GM12892 (cell line): ENCODE data around the gene KANSL2.
"Not testable (repeated sequence)": the region's sequence is repeated elsewhere in the genome, so short reads cannot be mapped to it uniquely, and the experiment has no call there.

ENCODE experiments used
- DNase-seq: peaks from one replicate; pipeline ENCODE4 v3.0.0; 2011; ENCODE audit not compliant: insufficient read length
- FAIRE-seq: peaks from 2 replicates; lab custom pipeline; 2011; peaks lifted over from hg19 to GRCh38; lab: Jason Lieb, UNC
- POLR2A ChIP-seq: IDR thresholded peaks from 2 replicates; pipeline ENCODE4 v1.6.1; 2011; ENCODE audit warnings: low read depth, low read length, control low read depth
- POLR2AphosphoS5 ChIP-seq: IDR thresholded peaks from 2 replicates; pipeline ENCODE4 v1.6.1; 2011; ENCODE audit warnings: low read depth, low read length, control low read depth
- TAF1 ChIP-seq: IDR thresholded peaks from 2 replicates; pipeline ENCODE4 v1.6.1; 2011; ENCODE audit warnings: low read depth, mild to moderate bottlenecking, control low read depth, low read length, borderline replicate concordance

KANSL2 gene

DNA sequence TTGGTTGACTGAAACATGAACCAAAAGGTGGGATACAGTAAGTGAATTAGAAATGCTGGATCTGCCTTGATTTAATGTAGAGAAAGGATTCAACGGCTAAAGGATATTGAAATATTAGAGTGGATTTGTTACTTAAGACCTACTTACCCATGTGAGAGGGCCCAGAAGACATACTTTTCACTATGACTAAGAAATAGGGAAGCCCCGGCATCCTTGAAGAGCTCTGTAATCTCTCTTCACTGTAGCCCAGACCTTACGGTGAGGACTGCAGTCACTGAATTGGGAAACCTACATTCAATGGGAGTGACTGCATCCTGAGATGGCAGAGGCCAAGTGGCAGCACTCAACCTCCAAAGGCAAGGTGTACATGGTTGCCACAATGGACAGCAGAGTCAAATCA, 52.5 kb downstream of the KANSL2 start:
- FAIRE-seq (no peak), DNase-seq (no peak)
- TF ChIP-seq POLR2AphosphoS5: no peak
- no peak for TF ChIP-seq POLR2A
- no peak for TF ChIP-seq TAF1

DNA sequence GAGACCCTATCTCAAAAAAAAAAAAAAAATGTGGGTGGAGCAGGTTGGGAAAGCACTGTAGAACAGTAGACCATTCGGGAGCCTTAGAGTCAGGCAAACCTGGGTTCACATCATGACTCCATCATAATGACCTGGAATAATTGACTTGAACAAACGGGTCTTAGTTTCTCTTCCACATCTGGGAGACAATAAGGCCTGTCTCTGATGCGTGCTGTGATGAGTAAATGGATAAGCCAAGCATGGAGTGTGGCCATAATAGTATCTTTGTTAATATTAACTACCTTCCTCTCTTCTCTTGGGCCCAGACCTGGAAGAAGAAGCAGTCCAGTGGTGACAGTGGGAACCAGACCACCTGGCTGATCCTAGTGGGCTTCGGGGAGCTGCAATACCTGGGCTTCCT, 54.5 kb downstream of the KANSL2 start:
- DNase-seq: no peak
- FAIRE-seq: no peak
- TF ChIP-seq POLR2AphosphoS5: no peak
- no peak for TF ChIP-seq TAF1
- TF ChIP-seq POLR2A: no peak

DNA sequence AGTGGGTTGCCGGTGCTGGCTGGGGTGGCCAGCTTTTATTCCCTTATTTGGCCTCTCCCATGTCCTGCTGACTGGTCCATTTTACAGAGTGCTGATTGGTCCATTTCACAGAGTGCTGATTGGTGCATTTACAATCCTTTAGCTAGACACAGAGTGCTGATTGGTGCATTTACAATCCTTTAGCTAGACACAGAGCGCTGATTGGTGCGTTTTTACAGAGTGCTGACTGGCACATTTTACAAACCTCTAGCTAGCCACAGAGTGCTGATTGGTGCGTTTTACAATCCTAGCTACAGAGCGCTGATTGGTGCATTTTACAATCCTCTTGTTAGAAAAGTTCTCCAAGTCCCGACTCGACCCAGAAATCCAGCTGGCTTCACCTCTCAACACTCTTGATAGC, 59.0 kb downstream of the KANSL2 start:
- not testable (repeated sequence) for FAIRE-seq, DNase-seq

DNA sequence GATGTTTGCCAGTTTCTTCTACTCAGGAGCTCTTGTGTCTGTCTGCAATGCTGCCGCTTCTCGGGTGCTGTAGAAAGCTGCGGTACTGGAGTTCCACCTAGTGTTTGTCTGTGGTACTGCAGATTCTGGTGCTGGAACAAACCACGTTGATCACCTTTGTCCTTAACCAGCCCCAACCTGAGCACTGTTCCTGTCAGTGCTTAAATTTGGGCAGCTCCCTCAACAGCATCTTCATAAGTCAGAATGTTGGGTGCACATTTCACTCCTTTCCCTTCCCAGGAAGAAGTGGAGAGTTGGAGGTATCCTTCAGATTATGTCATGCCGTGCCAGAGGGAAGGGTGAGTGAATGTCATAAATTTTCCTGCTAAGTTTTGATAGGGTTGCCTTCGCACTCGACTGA, 63.5 kb downstream of the KANSL2 start:
- FAIRE-seq (peak; percentile 90), DNase-seq (peak; percentile 33)
- TF ChIP-seq POLR2A (no peak), POLR2AphosphoS5 (no peak), TAF1 (no peak)

DNA sequence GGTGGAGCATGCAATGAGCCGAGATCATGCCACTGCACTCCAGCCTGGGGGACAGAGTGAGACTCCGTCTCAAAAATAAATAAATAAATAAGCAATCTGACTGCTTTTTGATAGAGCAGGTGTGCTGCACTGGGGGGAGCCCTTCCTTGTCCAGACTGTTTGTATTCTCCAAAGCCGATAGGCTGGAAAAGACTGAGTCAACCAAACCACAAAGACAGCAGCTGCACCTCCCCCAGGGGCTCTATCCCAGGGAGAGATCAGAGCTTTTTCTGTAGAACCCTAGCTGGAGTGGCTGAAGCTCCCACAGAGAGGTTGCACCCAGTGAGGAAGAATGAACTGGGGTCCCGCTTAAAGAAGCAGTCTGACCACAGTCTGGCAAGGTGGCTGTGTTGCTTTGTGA, 66.4 kb downstream of the KANSL2 start:
- no peak for TF ChIP-seq POLR2A
- no peak for TF ChIP-seq POLR2AphosphoS5
- no peak for TF ChIP-seq TAF1
- DNase-seq (no peak), FAIRE-seq (no peak)

DNA sequence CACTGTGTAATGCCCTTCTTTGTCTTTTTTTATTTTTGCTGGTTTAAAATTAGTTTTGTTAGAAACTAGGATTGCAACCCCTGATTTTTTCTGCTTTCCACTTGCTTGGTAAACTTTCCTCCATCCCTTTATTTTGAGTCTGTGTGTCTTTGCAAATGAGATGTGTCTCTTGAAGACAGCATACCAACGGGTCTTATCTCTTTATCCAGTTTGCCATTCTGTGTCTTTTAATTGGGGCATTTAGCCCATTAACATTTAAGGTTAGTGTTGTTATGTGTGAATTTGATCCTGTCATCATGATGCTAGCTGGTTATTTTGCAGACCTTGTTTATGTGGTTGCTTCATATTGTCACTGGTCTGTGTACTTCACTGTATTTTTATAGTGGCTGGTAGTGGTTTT, 68.7 kb downstream of the KANSL2 start:
- DNase-seq: no peak
- TF ChIP-seq TAF1 (no peak), POLR2A (no peak), POLR2AphosphoS5 (no peak)
- no peak for FAIRE-seq
